Endothelial cell of umbilical vein (primary cell): ENCODE measurements around the gene CYP2A6. TPM values are rescaled to one million over a fixed set of nuclear protein-coding genes. Genes with fewer than 3 reads are reported as not detected.
A peak's percentile ranks its signal among the peaks of the same experiment; 100 is the strongest.

Experiments used
- BruUV-seq: library from RNA; stranded (reverse); fragments of 400-500 nt; replicated peaks from 2 replicates; lab custom pipeline; 2021; lab: Mats Ljungman, UMichigan
- CTCF ChIA-PET: fragments of 300-600, 350-600 bp; sonication (Branson Sonifier 250); formaldehyde crosslinking; loops from one replicate; lab custom pipeline; 2021; ENCODE audit warnings: antibody characterized with exemption, inconsistent platforms; lab: Charles Lee
- POLR2A ChIA-PET: fragments of 300-600, 350-600 bp; sonication (Branson Sonifier 250); formaldehyde crosslinking; loops from one replicate; lab custom pipeline; 2021; ENCODE audit warnings: antibody characterized with exemption, inconsistent platforms; lab: Charles Lee
- DNase-seq: peaks from one replicate; pipeline ENCODE4 v3.0.0-alpha.2; 2011; ENCODE audit warnings: low read depth, low spot score
- FAIRE-seq: peaks from 2 replicates; lab custom pipeline; 2011; peaks lifted over from hg19 to GRCh38; lab: Jason Lieb, UNC
- H2AFZ ChIP-seq: 2 replicates; pipeline ENCODE4 v1.6.0; 2012; ENCODE audit warnings: low read depth, low read length, control low read depth, inconsistent platforms
- H3K27ac ChIP-seq: 2 replicates; pipeline ENCODE4 v1.5.1; 2011; ENCODE audit warnings: low read depth, mild to moderate bottlenecking, control low read depth, low read length, moderate library complexity; ENCODE audit not compliant: insufficient read depth
- H3K27me3 ChIP-seq, 2 experiments: 2 replicates each; pipeline versions ENCODE4 v1.6.0 to v1.6.1; 2011; ENCODE audit warnings: low read length in 2 of 2, mixed read lengths in 1 of 2; ENCODE audit not compliant: control insufficient read depth in 2 of 2, insufficient read depth in 2 of 2
- H3K36me3 ChIP-seq, 2 experiments: 2 replicates in 1 of 2; 3 replicates in 1 of 2; pipeline ENCODE4 v1.5.1; 2011; ENCODE audit warnings: low read length in 2 of 2, mild to moderate bottlenecking in 1 of 2, moderate library complexity in 1 of 2; ENCODE audit not compliant: control insufficient read depth in 2 of 2, insufficient read depth in 2 of 2; ENCODE audit errors: extremely low read depth in 1 of 2
- H3K4me1 ChIP-seq: 3 replicates; pipeline ENCODE4 v1.5.1; 2011; ENCODE audit warnings: mild to moderate bottlenecking, low read length; ENCODE audit not compliant: control insufficient read depth, insufficient read depth; ENCODE audit errors: extremely low read depth
- H3K4me2 ChIP-seq: 2 replicates; pipeline ENCODE4 v1.6.1; 2011; ENCODE audit warnings: low read length, control low read depth, mixed read lengths; ENCODE audit not compliant: insufficient read depth
- H3K4me3 ChIP-seq, 3 experiments: fragments of 200-600 bp in 1 of 3; sonication (generic), shearing (Covaris generic) in 1 of 3; replicated peaks in 1 of 3; 2 replicates each; pipeline ENCODE4 v1.5.1; 2011 to 2016; ENCODE audit warnings: control low read depth in 3 of 3, low read length in 3 of 3, mild to moderate bottlenecking in 2 of 3, inconsistent platforms in 1 of 3, low read depth in 1 of 3, moderate library complexity in 1 of 3; ENCODE audit not compliant: insufficient read depth in 1 of 3
- H3K79me2 ChIP-seq: 2 replicates; pipeline ENCODE4 v1.6.0; 2012; ENCODE audit warnings: low read length, inconsistent platforms; ENCODE audit not compliant: control insufficient read depth, insufficient read depth
- H3K9ac ChIP-seq: replicated peaks from 2 replicates; pipeline ENCODE3; 2011; ENCODE audit warnings: low read length, control low read depth; ENCODE audit not compliant: insufficient read depth; ENCODE audit errors: extremely low read depth
- H3K9me1 ChIP-seq: replicated peaks from 3 replicates; pipeline ENCODE4 v1.6.0; 2011; ENCODE audit warnings: mild to moderate bottlenecking, low read length; ENCODE audit not compliant: control insufficient read depth, insufficient read depth; ENCODE audit errors: extremely low read depth
- H3K9me3 ChIP-seq: replicated peaks from 2 replicates; pipeline ENCODE4 v1.5.1; 2012; ENCODE audit warnings: low read length, inconsistent platforms; ENCODE audit not compliant: control insufficient read depth, insufficient read depth
- H4K20me1 ChIP-seq: replicated peaks from 2 replicates; pipeline ENCODE3; 2011; ENCODE audit warnings: mild to moderate bottlenecking, low read length; ENCODE audit not compliant: control insufficient read depth, insufficient read depth; ENCODE audit errors: extremely low read depth
- EZH2 ChIP-seq: IDR thresholded peaks from 2 replicates; pipeline ENCODE4 v1.6.1; 2012; ENCODE audit warnings: borderline replicate concordance, low read depth, mild to moderate bottlenecking, moderate library complexity, low read length, inconsistent platforms; ENCODE audit not compliant: severe bottlenecking
- FOS ChIP-seq: IDR thresholded peaks from 2 replicates; pipeline ENCODE4 v1.6.1; 2011; ENCODE audit warnings: mild to moderate bottlenecking, low read length, moderate library complexity, borderline replicate concordance; ENCODE audit not compliant: insufficient read depth
- GATA2 ChIP-seq: IDR thresholded peaks from 2 replicates; pipeline ENCODE4 v1.7.0; 2011; ENCODE audit warnings: low read depth, mild to moderate bottlenecking, moderate library complexity, mixed read lengths, low read length; ENCODE audit not compliant: insufficient read length, insufficient read depth
- JUN ChIP-seq: IDR thresholded peaks from 2 replicates; pipeline ENCODE4 v1.6.1; 2011; ENCODE audit warnings: borderline replicate concordance, low read depth; ENCODE audit not compliant: insufficient read length, insufficient read depth
- MYC ChIP-seq: IDR thresholded peaks from one replicate; pipeline ENCODE4 v1.6.1; 2011; ENCODE audit warnings: mild to moderate bottlenecking, low read depth, low read length
- POLR2A ChIP-seq: IDR thresholded peaks from 2 replicates; pipeline ENCODE4 v1.6.1; 2012; ENCODE audit warnings: low read depth, mild to moderate bottlenecking, control low read depth, low read length
- POLR2AphosphoS5 ChIP-seq: IDR thresholded peaks from 2 replicates; pipeline ENCODE4 v1.6.1; 2012; ENCODE audit warnings: low read depth, mild to moderate bottlenecking, control low read depth, low read length, moderate library complexity; ENCODE audit not compliant: insufficient read depth
- dilution Hi-C: fragments of 300-500 bp; cut with MboI; formaldehyde crosslinking; loops from one replicate; pipeline ENCODE4 v1.15.0; 2019; ENCODE audit warnings: low sequenced_read_pairs; ENCODE audit not compliant: extremely low pct_ligation_motif_present
- intact Hi-C: fragments of 100-400 bp; cut with micrococcal nuclease; formaldehyde crosslinking; loops from one replicate; pipeline ENCODE4 v1.10.0; 2022
- polyA plus RNA-seq, 4 experiments: library from polyadenylated mRNA; depleted of rRNA in 3 of 4; stranded (reverse) in 3 of 4; unstranded in 1 of 4; fragments of >200 nt; gene quantifications; 2 replicates each; pipeline versions ENCODE4 v1.2.1 to v1.2.3, GENCODE V29; 2011 to 2012; ENCODE audit warnings: missing spikeins in 1 of 4
- total RNA-seq: library from RNA; stranded (reverse); gene quantifications from 2 replicates; pipeline ENCODE4 v1.2.3, GENCODE V29; 2021
- TF ChIP-seq, protein P1 (sequence below), 2 donors: IDR thresholded peaks; 1 replicate in 1 of 2; 2 replicates in 1 of 2; pipeline ENCODE4 v1.5.1; 2011; ENCODE audit warnings: low read length in 2 of 2, mild to moderate bottlenecking in 2 of 2, moderate library complexity in 2 of 2, control low read depth in 1 of 2, inconsistent platforms in 1 of 2, low read depth in 1 of 2; ENCODE audit not compliant: insufficient read depth in 1 of 2; ENCODE audit errors: extremely low read depth in 1 of 2
- TF ChIP-seq, protein P2 (sequence below): IDR thresholded peaks from 2 replicates; pipeline ENCODE4 v1.6.1; 2011; ENCODE audit not compliant: insufficient read depth, insufficient read length

CYP2A6 gene
- total and polyA plus RNA-seq, 2 donors (not counting 3 experiments of a cell fraction or from before 2014, with no cell fraction given): not detected

DNA sequence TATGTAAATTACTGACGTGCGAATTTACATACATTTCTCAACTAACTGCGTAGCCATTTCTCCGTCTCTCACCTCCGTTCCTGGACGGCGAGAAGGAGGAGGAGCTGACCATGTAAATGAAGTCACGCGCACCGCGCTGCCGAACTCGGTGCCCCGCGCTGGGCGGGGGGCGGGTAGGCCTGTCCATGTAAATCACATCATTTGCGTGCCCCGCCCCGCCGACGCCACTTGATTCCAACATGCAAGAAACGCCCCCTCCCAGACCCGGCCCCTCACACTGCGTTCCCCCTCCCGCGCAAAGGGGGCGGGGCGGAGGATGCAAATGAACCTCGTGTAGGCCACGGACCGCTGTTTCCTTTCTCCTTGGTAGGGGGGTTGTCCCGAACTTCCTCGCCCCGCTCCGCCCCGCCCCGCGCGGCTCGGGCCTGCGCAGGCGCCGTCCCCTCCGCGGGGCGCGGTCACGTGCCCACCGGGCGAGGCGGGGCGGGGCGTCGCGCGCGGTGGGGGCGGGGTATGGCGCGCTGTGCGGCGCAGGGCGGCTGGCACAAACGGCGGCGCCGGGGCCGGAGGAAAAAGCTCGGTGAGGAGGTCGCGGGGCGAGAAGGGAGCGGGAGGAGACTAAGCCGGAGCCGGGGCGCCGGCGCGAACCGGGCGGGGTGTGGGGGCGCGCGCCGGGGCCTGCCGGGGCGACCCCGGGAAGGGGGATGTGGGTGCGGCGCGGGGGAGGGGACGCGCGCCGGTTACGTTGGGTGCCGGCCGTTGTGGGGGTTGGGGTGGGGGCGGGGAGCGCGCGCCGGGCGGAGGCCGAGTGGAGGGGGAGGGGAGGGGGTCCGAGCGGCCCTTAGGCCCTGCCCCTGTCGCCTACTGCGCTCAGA is 51.3 kb downstream of the CYP2A6 start, which contains the start of gene EGLN2:
TSS of gene EGLN2 (plus strand) at position 509 of the 875 bp plus-strand sequence. CDS start 1,382 bp downstream, outside the sequence.
- intact Hi-C loops (loop anchor here (1.0 to 2.0 kb wide), 4 partner anchors 21 to 82 kb away; partner anchors contain the start of genes ACTMAP, COQ8B, ITPKC and RAB4B), dilution Hi-C loops (no loop called here)
- peak; percentile 100 for DNase-seq
- CTCF ChIA-PET: interaction anchor here (0.6 to 2.5 kb wide), 26 partner anchors 9 to 464 kb away, joined by 3 to 39 read pairs (median 4); partner anchors contain the start of genes ACTMAP, COQ8B, ITPKC and RAB4B
- Histone ChIP-seq H3K4me1 (peaks cover 47% of the 10 kb centered on the region), H3K27ac (peak within 1 kb of the TSS; percentile 71), H3K79me2 (peaks cover 44% of the 10 kb centered on the region), H3K9me1 (no peaks in the 10 kb centered on the region), H2AFZ (peak within 1 kb of the TSS; percentile 50), H3K27me3 (no peaks in the 10 kb centered on the region), H3K4me3 (peak within 1 kb of the TSS; percentile 71 to 86 (median 79)), H3K9me3 (no peaks in the 10 kb centered on the region), H3K4me2 (peak within 1 kb of the TSS; percentile 86), H3K36me3 (peaks cover 0 to 18% of the 10 kb centered on the region in 2 experiments), H3K9ac (peak within 1 kb of the TSS; percentile 78), H4K20me1 (no peaks in the 10 kb centered on the region)
- POLR2A ChIA-PET: interaction anchor here (0.6 to 4.5 kb wide), 4 partner anchors 8 to 56 kb away, joined by 3 to 23 read pairs (median 4); partner anchors contain the start of genes ACTMAP, RAB4B and SNRPA
- BruUV-seq: no TSS peak
- TF ChIP-seq POLR2AphosphoS5 (no peak), POLR2A (no peak), JUN (no peak), FOS (no peak), EZH2 (no peak), MYC (no peak), GATA2 (no peak)
- TF ChIP-seq, protein P1, sequence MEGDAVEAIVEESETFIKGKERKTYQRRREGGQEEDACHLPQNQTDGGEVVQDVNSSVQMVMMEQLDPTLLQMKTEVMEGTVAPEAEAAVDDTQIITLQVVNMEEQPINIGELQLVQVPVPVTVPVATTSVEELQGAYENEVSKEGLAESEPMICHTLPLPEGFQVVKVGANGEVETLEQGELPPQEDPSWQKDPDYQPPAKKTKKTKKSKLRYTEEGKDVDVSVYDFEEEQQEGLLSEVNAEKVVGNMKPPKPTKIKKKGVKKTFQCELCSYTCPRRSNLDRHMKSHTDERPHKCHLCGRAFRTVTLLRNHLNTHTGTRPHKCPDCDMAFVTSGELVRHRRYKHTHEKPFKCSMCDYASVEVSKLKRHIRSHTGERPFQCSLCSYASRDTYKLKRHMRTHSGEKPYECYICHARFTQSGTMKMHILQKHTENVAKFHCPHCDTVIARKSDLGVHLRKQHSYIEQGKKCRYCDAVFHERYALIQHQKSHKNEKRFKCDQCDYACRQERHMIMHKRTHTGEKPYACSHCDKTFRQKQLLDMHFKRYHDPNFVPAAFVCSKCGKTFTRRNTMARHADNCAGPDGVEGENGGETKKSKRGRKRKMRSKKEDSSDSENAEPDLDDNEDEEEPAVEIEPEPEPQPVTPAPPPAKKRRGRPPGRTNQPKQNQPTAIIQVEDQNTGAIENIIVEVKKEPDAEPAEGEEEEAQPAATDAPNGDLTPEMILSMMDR (IDR thresholded peaks at IDR 0.05; ENCODE audit: extremely low read depth in 1 of 2, insufficient read depth in 1 of 2, low read depth in 1 of 2, low read length in 2 of 2): no peak
- TF ChIP-seq, protein P2, sequence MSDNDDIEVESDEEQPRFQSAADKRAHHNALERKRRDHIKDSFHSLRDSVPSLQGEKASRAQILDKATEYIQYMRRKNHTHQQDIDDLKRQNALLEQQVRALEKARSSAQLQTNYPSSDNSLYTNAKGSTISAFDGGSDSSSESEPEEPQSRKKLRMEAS: no peak
- FAIRE-seq: peak; percentile 98
